GM23338 (cell line): ENCODE results near the gene HS3ST6.

Experiments
- EZH2 ChIP-seq: fragments of 200-600 bp; sonication (generic); IDR thresholded peaks from one replicate; pipeline ENCODE4 v1.8.0; 2017; ENCODE audit warnings: antibody characterized with exemption, mild to moderate bottlenecking, low read depth; ENCODE audit not compliant: unreplicated experiment
- EZH2phosphoT487 ChIP-seq: fragments of 200-600 bp; sonication (generic); IDR thresholded peaks from one replicate; pipeline ENCODE4 v1.8.1; 2018; ENCODE audit warnings: antibody characterized with exemption; ENCODE audit not compliant: unreplicated experiment
- POLR2AphosphoS5 ChIP-seq: IDR thresholded peaks from 2 replicates; pipeline ENCODE4 v1.6.1; 2016; ENCODE audit warnings: antibody characterized with exemption, low read depth
- TF ChIP-seq, protein P1 (sequence below), 2 experiments: fragments of 200-600 bp in 1 of 2; sonication (generic) in 1 of 2; conservative IDR thresholded peaks; 2 replicates each; pipeline versions ENCODE4 v1.5.1 to v1.6.1; 2016 to 2017; ENCODE audit warnings: antibody characterized with exemption in 2 of 2, low read depth in 2 of 2, mild to moderate bottlenecking in 2 of 2, moderate library complexity in 1 of 2
- TF ChIP-seq, protein P2 (sequence below): IDR thresholded peaks from one replicate; pipeline ENCODE4 v1.6.1; 2018; ENCODE audit warnings: antibody characterized with exemption; ENCODE audit not compliant: unreplicated experiment

DNA sequence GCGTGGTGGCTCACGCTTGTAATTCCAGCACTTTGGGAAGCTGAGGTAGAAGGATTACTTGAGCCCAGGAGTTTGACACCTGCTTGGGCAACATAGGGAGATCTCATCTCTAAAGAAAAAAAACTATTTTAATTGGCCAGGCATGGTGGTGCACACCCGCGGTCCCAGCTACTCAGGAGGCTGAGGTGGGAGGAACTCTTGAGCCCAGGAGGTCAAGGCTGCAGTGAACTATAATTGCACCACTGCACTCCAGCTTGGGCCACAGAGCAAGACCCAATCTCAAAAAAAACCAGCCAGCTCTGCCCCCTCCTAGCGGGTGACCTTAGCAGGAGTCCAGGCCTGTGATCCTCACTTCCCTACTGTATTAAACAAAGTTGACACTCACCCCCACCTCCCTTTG, 5.9 kb upstream of the HS3ST6 start:
- TF ChIP-seq, protein P1, sequence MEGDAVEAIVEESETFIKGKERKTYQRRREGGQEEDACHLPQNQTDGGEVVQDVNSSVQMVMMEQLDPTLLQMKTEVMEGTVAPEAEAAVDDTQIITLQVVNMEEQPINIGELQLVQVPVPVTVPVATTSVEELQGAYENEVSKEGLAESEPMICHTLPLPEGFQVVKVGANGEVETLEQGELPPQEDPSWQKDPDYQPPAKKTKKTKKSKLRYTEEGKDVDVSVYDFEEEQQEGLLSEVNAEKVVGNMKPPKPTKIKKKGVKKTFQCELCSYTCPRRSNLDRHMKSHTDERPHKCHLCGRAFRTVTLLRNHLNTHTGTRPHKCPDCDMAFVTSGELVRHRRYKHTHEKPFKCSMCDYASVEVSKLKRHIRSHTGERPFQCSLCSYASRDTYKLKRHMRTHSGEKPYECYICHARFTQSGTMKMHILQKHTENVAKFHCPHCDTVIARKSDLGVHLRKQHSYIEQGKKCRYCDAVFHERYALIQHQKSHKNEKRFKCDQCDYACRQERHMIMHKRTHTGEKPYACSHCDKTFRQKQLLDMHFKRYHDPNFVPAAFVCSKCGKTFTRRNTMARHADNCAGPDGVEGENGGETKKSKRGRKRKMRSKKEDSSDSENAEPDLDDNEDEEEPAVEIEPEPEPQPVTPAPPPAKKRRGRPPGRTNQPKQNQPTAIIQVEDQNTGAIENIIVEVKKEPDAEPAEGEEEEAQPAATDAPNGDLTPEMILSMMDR (conservative IDR thresholded peaks at IDR 0.05; ENCODE audit: low read depth in 2 of 2) = no peak
- TF ChIP-seq POLR2AphosphoS5 (no peak), EZH2phosphoT487 (no peak), EZH2 (no peak)
- TF ChIP-seq, protein P2, sequence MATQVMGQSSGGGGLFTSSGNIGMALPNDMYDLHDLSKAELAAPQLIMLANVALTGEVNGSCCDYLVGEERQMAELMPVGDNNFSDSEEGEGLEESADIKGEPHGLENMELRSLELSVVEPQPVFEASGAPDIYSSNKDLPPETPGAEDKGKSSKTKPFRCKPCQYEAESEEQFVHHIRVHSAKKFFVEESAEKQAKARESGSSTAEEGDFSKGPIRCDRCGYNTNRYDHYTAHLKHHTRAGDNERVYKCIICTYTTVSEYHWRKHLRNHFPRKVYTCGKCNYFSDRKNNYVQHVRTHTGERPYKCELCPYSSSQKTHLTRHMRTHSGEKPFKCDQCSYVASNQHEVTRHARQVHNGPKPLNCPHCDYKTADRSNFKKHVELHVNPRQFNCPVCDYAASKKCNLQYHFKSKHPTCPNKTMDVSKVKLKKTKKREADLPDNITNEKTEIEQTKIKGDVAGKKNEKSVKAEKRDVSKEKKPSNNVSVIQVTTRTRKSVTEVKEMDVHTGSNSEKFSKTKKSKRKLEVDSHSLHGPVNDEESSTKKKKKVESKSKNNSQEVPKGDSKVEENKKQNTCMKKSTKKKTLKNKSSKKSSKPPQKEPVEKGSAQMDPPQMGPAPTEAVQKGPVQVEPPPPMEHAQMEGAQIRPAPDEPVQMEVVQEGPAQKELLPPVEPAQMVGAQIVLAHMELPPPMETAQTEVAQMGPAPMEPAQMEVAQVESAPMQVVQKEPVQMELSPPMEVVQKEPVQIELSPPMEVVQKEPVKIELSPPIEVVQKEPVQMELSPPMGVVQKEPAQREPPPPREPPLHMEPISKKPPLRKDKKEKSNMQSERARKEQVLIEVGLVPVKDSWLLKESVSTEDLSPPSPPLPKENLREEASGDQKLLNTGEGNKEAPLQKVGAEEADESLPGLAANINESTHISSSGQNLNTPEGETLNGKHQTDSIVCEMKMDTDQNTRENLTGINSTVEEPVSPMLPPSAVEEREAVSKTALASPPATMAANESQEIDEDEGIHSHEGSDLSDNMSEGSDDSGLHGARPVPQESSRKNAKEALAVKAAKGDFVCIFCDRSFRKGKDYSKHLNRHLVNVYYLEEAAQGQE = no peak
